HEK293T (cell line): ENCODE data around the gene DIAPH1.

Experiments used
- ARNT ChIP-seq: fragments of 450-650 bp; IDR thresholded peaks from 2 replicates; pipeline ENCODE4 v1.6.1; 2017; ENCODE audit warnings: mild to moderate bottlenecking
- BHLHE40 ChIP-seq: fragments of 450-650 bp; IDR thresholded peaks from 2 replicates; pipeline ENCODE4 v1.6.1; 2016; ENCODE audit warnings: mild to moderate bottlenecking, moderate library complexity, borderline replicate concordance
- CTBP1 ChIP-seq: fragments of 450-650 bp; IDR thresholded peaks from 2 replicates; pipeline ENCODE4 v1.6.1; 2016; ENCODE audit warnings: borderline replicate concordance
- ELF4 ChIP-seq: fragments of 450-650 bp; IDR thresholded peaks from 2 replicates; pipeline ENCODE4 v1.6.1; 2017; ENCODE audit warnings: antibody characterized with exemption
- L3MBTL2 ChIP-seq: fragments of 450-650 bp; conservative IDR thresholded peaks from 2 replicates; pipeline ENCODE4 v1.6.1; 2016; ENCODE audit warnings: mild to moderate bottlenecking
- NFRKB ChIP-seq: fragments of 450-650 bp; IDR thresholded peaks from 2 replicates; pipeline ENCODE4 v1.6.1; 2016; ENCODE audit warnings: mild to moderate bottlenecking, moderate library complexity
- SUZ12 ChIP-seq: fragments of 450-650 bp; IDR thresholded peaks from 2 replicates; pipeline ENCODE4 v1.6.1; 2016; ENCODE audit warnings: mild to moderate bottlenecking
- TARDBP ChIP-seq: fragments of 450-650 bp; IDR thresholded peaks from 2 replicates; pipeline ENCODE4 v1.6.1; 2016
- TF ChIP-seq, protein P1 (sequence below): fragments of 450-650 bp; IDR thresholded peaks from 2 replicates; pipeline ENCODE4 v1.6.1; 2016

GRCh38 chr5:141605523-141606277, 13.1 kb downstream of the DIAPH1 start:
- TF ChIP-seq ELF4 (no peak), BHLHE40 (no peak), TARDBP (no peak), CTBP1 (no peak), SUZ12 (no peak), ARNT (no peak), NFRKB (no peak), L3MBTL2 (no peak)
- TF ChIP-seq, protein P1, sequence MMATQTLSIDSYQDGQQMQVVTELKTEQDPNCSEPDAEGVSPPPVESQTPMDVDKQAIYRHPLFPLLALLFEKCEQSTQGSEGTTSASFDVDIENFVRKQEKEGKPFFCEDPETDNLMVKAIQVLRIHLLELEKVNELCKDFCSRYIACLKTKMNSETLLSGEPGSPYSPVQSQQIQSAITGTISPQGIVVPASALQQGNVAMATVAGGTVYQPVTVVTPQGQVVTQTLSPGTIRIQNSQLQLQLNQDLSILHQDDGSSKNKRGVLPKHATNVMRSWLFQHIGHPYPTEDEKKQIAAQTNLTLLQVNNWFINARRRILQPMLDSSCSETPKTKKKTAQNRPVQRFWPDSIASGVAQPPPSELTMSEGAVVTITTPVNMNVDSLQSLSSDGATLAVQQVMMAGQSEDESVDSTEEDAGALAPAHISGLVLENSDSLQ, result no peak
